ENCODE measurements around the gene NTNG1.

Gene NTNG1

DNA sequence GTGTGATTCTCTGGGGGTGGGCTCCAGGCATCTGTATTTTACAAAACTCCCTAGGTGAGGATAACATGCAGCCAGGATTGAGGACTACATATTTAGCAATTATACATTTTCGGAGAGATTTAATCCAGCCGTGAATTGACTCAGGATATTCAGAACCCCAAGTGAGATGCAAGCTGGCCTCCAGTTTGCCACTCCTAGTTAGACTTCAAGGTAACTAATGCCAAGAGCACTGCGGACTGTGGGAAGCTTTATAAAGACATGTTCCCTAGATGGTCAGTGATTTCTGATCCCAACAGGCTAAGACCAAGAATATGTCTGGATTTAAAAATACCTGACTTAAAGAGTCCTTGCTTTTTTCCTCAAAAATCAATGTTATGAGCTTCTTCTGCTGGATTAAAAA is 308.5 kb downstream of the NTNG1 start:
- no peak for DNase-seq (ENCODE audit: low read depth in 1 of 2, low spot score in 1 of 2)

DNA sequence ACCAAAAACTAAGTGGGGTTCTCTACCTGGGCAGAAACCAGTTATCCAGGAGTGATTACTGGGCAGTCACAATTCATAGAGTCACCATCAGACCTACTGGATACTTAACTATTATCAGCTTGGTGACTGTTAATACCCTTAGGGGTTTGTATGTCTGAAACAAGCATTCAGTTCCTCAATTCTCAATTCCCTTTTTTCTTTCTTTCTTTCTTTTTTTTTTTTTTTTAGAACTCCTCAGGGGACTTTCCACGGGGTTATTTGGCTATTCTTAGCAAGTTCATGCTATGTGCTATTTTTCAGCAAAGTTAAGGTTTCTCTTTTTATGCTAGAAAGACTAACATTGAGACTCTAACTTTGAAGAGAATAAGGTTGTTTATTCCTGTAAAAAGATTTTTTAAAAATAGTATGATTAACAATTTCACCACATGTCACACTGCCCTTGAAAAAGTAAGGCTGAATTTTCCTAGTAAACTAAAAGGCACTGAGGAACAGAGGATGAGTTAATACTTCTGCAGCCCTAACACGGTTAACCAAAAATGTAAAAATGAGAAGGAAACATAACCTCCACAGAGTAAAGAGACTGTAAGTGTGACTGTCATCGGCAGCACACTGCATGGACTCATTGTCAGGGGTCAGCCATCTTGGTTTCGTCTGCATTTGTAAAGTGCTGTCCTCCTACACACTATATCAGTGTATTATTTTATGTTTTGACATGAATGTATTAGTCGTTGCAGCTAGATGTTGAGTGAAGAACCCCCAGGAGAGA is 310.2 kb downstream of the NTNG1 start:
- no peak for DNase-seq (ENCODE audit: low read depth in 1 of 2, low spot score in 1 of 2)

- no peak for DNase-seq (ENCODE audit: low read depth in 1 of 2, low spot score in 1 of 2)
Measured at GRCh38 chr1:107451715-107452114, 310.9 kb downstream of the NTNG1 start.

GRCh38 chr1:107454791-107455190 is 314.0 kb downstream of the NTNG1 start:
- no peak for DNase-seq (ENCODE audit: low read depth in 1 of 2, low spot score in 1 of 2)

GRCh38 chr1:107457989-107458388 is 317.1 kb downstream of the NTNG1 start:
- no peak for DNase-seq (ENCODE audit: low read depth in 1 of 2, low spot score in 1 of 2)

DNA sequence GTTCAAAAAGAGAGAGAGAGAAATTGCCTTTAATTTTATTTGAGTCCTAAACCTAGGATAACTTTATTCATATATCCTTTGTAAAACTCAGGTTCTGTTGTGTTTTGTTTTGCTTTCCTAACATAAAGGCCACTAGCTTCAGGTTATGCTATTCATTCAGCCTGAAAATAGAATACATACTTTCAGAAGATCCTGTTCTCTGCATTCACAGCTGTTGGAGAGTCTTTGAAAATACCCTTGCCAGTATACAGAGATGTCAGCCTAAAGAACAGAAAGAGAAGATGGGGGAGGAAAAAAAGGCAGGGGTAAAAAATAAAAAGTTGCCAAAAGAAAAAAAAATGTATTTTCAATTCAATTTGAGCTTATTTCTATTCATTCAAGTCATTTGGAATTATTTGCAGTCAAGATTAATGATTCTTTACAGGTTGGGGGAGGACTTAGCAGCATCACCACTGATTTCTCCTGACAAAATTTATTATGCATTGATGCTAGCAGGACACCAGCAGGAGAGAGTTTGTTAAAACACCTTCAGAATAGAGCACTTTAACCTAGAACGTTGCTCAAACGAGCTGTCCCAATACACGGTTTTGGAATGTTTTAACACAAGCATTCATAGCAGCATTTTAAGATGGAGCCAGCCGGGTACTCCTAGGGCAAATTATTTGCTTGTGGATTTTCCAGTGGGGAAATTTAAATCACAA is 318.5 kb downstream of the NTNG1 start:
- DNase-seq (ENCODE audit: low read depth in 1 of 2, low spot score in 1 of 2) = no peak

- no peak for DNase-seq (ENCODE audit: low read depth in 1 of 2, low spot score in 1 of 2)
Measured at GRCh38 chr1:107460035-107460434, 319.2 kb downstream of the NTNG1 start.

DNA sequence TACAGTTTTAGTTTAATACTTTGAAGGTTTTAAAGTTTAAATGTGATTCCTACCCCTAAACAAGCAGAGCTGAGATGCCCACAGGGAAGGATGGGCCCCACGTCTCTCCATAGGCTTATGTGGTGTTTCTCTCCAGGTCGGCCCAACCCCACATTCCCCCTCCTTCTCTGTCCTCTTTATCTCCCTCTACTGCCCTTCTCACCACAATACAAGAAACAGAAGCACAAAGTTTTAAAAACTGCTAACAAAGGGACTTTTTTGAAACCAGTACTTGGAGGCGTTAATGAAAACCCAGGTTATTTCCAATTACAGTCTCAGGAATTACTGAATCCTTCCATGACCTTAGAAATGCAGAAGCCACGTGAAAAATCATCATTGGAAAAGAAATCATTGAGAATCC is 324.0 kb downstream of the NTNG1 start:
- no peak for DNase-seq (ENCODE audit: low read depth in 1 of 2, low spot score in 1 of 2)

- DNase-seq (ENCODE audit: low read depth in 1 of 2, low spot score in 1 of 2) = no peak
Measured at GRCh38 chr1:107467286-107467685, 326.4 kb downstream of the NTNG1 start.

GRCh38 chr1:107467811-107468210 is 327.0 kb downstream of the NTNG1 start:
- DNase-seq (ENCODE audit: low read depth in 1 of 2, low spot score in 1 of 2) = no peak

DNA sequence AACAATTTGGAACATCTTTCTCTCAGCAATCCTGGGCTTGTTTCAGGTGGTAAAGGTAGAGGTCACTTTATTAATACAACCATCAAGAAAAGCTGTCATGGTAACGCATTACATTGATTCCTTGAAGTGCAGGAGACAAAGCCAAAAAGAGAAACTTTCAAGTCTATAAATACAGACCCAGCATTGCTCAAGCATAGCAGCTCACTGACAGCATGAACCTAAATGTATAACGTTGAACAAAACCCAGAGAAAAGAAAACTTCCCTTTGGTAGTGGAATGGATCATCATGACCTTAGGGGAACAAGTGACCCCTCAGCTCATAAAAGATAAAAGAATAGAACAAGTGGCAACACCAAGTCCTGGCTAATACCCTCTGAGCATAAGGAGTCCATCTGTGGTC is 332.2 kb downstream of the NTNG1 start:
- no peak for DNase-seq (ENCODE audit: low read depth in 1 of 2, low spot score in 1 of 2)

DNA sequence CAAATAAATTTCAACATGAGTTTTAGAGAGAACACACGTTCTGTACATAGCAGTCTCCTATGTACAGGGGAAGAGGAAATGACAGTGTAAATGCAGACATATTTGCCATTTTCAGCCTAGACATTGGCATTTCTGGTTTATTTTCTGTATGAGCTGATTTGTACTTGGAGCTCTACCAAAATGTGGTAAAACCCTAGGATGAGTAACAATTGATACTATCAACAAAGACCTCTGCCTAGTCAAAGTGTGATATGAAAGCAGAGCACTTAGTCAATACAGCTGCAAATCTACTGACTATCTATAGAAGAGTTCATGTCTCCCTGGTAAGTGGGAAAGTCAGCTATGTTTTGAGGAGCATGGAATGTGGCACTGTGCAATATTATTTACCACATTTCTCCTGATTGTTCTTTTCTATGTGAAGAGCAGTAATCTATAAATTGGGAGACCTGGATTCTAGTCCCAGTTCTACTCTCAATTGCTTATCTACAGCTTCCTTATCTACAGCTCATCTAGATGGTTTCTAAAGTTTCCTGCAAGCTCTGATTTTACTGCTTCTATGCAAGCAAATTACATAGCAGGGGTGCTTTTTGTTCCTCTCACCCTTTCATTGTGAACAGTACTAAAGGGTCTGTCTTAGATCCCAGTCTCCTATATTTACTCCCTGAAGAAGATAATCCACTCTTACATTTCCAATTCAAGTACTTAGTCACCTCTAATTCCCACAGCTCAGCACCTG is 334.2 kb downstream of the NTNG1 start:
- DNase-seq (ENCODE audit: low read depth in 1 of 2, low spot score in 1 of 2) = no peak

DNA sequence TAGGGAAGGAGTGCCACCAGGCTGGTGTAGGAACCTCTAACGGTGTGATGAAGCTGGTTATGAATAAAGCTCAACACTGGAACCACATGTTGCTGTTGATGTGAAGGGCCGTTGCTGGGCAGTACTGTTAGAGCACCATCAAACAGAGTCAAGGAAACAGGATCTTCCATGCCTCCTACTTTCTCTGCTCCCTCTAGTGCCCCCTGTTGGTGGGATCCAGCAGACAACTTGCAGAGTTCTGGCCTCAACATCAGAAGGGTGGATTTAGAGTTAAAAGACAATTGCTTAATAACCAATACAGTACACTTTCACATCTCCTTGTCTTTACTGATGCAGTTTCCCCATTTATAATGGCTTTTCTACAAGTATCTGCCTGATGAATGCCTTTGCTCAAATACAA is 336.4 kb downstream of the NTNG1 start:
- DNase-seq (ENCODE audit: low read depth in 1 of 2, low spot score in 1 of 2) = no peak

DNA sequence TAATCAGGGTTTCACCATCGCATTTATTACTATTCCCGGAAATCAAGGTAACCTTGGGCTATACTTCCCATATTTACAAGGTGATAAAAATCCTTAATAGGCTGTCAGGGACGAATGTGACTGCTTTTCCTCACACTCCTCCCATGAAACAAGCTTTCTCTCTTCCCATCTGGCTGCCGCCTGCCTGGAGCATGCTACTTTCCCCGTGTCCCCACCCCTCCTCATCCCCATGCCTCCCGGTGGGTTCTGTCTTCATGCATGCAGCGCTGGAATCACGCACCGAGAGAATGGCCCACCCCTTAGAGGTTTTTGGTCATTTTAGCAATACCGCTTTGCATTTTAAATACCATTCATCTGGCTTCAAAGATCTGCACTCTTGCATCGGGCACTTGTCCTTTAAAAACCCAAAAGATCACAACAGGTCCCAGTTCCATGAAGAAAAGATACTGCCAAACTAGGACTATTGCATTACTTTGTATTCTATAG is 339.1 kb downstream of the NTNG1 start:
- no peak for DNase-seq (ENCODE audit: low read depth in 1 of 2, low spot score in 1 of 2)

DNA sequence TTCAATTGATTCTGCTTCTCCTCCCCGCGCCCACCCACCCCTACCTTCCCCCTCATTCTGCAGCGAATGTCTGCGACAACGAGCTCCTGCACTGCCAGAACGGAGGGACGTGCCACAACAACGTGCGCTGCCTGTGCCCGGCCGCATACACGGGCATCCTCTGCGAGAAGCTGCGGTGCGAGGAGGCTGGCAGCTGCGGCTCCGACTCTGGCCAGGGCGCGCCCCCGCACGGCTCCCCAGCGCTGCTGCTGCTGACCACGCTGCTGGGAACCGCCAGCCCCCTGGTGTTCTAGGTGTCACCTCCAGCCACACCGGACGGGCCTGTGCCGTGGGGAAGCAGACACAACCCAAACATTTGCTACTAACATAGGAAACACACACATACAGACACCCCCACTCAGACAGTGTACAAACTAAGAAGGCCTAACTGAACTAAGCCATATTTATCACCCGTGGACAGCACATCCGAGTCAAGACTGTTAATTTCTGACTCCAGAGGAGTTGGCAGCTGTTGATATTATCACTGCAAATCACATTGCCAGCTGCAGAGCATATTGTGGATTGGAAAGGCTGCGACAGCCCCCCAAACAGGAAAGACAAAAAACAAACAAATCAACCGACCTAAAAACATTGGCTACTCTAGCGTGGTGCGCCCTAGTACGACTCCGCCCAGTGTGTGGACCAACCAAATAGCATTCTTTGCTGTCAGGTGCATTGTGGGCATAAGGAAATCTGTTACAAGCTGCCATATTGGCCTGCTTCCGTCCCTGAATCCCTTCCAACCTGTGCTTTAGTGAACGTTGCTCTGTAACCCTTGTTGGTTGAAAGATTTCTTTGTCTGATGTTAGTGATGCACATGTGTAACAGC is 339.9 kb downstream of the NTNG1 start:
- DNase-seq (ENCODE audit: low read depth in 1 of 2, low spot score in 1 of 2) = no peak

DNA sequence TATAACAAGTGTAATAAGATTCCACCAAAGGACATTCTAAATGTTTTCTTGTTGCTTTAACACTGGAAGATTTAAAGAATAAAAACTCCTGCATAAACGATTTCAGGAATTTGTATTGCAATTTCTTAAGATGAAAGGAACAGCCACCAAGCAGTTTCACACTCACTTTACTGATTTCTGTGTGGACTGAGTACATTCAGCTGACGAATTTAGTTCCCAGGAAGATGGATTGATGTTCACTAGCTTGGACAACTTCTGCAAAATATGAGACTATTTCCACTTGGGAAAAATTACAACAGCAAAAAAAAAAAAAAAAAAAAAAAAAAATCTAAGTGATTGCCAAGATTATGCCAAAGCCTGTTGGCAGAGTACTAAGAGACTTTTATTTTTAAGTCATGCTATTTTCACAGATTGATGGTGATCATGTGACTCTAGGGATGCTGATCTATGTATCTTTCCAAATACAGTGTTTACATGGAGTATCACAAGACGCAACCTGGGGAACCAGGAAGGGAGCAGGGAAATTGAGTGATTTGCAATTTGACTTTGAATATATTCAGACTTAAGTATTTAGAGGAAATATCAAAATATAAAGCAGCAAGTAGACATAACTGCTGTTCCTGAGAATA is 341.0 kb downstream of the NTNG1 start:
- DNase-seq (ENCODE audit: low read depth in 1 of 2, low spot score in 1 of 2) = no peak

DNA sequence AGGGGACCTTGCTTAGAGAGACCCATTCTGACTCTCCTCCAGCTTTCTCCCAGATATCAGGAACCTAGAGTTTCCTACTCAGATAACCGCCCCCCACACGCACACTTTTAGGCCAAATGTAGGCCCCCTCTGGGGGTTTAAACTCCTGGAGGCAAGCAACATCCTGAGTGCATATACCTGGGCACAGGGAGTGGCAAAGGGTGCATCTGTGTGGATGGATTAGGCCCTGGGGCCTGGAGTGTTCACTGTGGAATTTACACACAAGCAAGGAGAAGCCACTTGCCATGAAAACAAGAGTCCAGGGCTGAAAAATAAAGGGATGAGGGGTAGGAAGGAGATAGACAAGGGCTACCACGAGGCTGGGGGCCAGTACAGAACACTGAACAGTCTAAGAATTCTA is 343.1 kb downstream of the NTNG1 start:
- no peak for DNase-seq (ENCODE audit: low read depth in 1 of 2, low spot score in 1 of 2)

GRCh38 chr1:107486349-107486748 is 345.5 kb downstream of the NTNG1 start:
- DNase-seq (ENCODE audit: low read depth in 1 of 2, low spot score in 1 of 2) = no peak

DNA sequence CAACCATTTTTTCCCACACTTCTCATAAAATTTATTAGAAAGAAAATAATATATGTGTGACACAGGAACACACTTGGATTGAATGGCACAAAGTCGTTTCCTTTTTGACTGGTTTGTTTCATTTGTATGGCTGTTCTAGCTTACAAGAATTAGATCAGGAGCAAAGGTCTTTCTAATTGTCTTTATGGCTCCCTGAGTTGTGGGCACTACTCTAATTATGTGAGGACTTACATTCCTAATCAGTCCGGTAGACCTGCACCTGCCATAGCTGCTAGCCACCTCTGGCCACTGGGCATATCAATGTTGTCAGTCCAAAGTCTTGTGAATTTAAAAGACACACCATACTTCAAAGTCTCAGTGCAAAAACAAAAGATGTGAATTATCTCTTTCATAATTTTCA is 346.7 kb downstream of the NTNG1 start:
- no peak for DNase-seq (ENCODE audit: low read depth in 1 of 2, low spot score in 1 of 2)

- DNase-seq (ENCODE audit: low read depth in 1 of 2, low spot score in 1 of 2) = no peak
Measured at GRCh38 chr1:107491582-107491981, 350.7 kb downstream of the NTNG1 start.
